GM19395 (cell line): ENCODE data around the gene ROBO2.

ENCODE experiments used
- ATAC-seq: cut with Tn5 transposase; IDR thresholded peaks from one replicate; pipeline ENCODE4 v1.9.1; 2021; ENCODE audit warnings: mild to moderate bottlenecking, moderate library complexity; ENCODE audit not compliant: unreplicated experiment

The ROBO2 gene

GRCh38 chr3:77323626-77324025 lies 283.7 kb downstream of the ROBO2 start:
- no peak for ATAC-seq

- ATAC-seq, result no peak
These were observed 284.2 kb downstream of the ROBO2 start for GRCh38 chr3:77324105-77324504.

GRCh38 chr3:77325280-77325679 lies 285.4 kb downstream of the ROBO2 start:
- no peak for ATAC-seq

GRCh38 chr3:77325702-77326101 lies 285.8 kb downstream of the ROBO2 start:
- ATAC-seq, result no peak

- no peak for ATAC-seq
These were observed 286.7 kb downstream of the ROBO2 start for GRCh38 chr3:77326586-77326985.

GRCh38 chr3:77328690-77329089 lies 288.8 kb downstream of the ROBO2 start:
- ATAC-seq, result no peak

- ATAC-seq, result no peak
These were observed 289.2 kb downstream of the ROBO2 start for GRCh38 chr3:77329116-77329515.

GRCh38 chr3:77338195-77338594 lies 298.3 kb downstream of the ROBO2 start:
- ATAC-seq, result no peak

- no peak for ATAC-seq
These were observed 302.1 kb downstream of the ROBO2 start for GRCh38 chr3:77342027-77342426.

- no peak for ATAC-seq
These were observed 302.8 kb downstream of the ROBO2 start for GRCh38 chr3:77342688-77343087.

- ATAC-seq, result no peak
These were observed 305.1 kb downstream of the ROBO2 start for GRCh38 chr3:77345009-77345408.

- ATAC-seq, result no peak
These were observed 308.5 kb downstream of the ROBO2 start for GRCh38 chr3:77348244-77348855.

GRCh38 chr3:77354958-77355357 lies 315.1 kb downstream of the ROBO2 start:
- no peak for ATAC-seq

GRCh38 chr3:77362936-77363335 lies 323.0 kb downstream of the ROBO2 start:
- ATAC-seq, result no peak

GRCh38 chr3:77365152-77365551 lies 325.3 kb downstream of the ROBO2 start:
- no peak for ATAC-seq

GRCh38 chr3:77370413-77370812 lies 330.5 kb downstream of the ROBO2 start:
- no peak for ATAC-seq

GRCh38 chr3:77372018-77372417 lies 332.1 kb downstream of the ROBO2 start:
- ATAC-seq, result no peak

GRCh38 chr3:77372634-77373346 lies 332.9 kb downstream of the ROBO2 start:
- ATAC-seq, result no peak

- no peak for ATAC-seq
These were observed 333.7 kb downstream of the ROBO2 start for GRCh38 chr3:77373619-77374018.

GRCh38 chr3:77376511-77376910 lies 336.6 kb downstream of the ROBO2 start:
- no peak for ATAC-seq

- no peak for ATAC-seq
These were observed 337.8 kb downstream of the ROBO2 start for GRCh38 chr3:77377717-77378116.

GRCh38 chr3:77380136-77380535 lies 340.2 kb downstream of the ROBO2 start:
- no peak for ATAC-seq

GRCh38 chr3:77381431-77381830 lies 341.5 kb downstream of the ROBO2 start:
- ATAC-seq, result no peak
